Measurements from ENCODE around the gene IGLL5.
"Not testable (repeated sequence)": the region's sequence is repeated elsewhere in the genome, so short reads cannot be mapped to it uniquely, and the experiment has no call there.

Gene IGLL5

DNA sequence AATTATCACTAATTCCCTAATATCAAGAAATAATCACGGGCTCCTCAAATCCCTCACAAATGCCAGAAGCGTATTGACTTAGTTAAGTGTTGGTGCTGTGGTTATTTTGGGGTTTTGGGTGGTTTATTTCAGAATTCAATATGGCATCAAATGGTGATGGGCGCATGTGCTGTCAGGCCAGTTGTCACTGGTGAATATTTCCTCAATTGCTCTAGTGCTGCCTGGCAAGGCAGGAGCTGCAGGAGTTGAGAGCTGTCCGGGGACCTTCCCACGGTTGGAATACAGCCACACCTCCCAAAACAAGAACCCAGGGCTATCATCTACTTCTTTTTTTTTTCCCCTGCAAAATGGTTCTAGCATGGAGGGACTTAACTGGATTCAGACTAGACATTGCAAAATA, 10.3 kb downstream of the IGLL5 start:
- DNase-seq (ENCODE audit: low read depth): no peak
- TF ChIP-seq, protein P1, sequence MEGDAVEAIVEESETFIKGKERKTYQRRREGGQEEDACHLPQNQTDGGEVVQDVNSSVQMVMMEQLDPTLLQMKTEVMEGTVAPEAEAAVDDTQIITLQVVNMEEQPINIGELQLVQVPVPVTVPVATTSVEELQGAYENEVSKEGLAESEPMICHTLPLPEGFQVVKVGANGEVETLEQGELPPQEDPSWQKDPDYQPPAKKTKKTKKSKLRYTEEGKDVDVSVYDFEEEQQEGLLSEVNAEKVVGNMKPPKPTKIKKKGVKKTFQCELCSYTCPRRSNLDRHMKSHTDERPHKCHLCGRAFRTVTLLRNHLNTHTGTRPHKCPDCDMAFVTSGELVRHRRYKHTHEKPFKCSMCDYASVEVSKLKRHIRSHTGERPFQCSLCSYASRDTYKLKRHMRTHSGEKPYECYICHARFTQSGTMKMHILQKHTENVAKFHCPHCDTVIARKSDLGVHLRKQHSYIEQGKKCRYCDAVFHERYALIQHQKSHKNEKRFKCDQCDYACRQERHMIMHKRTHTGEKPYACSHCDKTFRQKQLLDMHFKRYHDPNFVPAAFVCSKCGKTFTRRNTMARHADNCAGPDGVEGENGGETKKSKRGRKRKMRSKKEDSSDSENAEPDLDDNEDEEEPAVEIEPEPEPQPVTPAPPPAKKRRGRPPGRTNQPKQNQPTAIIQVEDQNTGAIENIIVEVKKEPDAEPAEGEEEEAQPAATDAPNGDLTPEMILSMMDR (IDR thresholded peaks at IDR 0.05; ENCODE audit: control insufficient read depth, extremely low read depth, insufficient read depth): no peak
- H3K4me3 ChIP-seq (ENCODE audit: low read depth, low read length): no peak overlapping the region

DNA sequence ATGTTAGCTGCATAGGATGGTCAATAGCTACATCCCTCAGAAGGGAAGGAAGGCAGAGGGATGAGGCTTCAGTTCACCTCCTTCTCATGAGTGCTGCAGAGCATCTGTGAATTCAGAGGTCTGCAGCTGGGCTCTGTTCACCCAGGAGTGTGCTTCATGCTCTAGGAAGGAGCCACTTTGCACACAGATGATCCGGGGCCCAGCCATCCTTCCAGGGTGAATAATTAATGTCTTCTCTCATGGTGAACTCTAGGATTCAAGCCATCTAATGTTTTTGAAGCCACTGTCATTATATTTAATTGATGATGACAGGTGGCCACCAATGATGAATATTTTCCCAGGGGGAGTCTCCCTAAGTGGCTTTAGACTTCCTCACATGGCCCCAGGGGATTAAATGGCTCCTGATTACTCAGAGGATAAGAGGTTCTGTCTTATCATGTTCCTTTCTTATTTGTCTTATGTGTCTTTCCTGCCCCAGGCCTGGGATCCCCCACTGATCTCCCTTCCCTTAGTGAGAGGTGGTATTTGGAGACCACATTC, 10.9 kb downstream of the IGLL5 start:
- not testable (repeated sequence) for DNase-seq (ENCODE audit: low read depth); H3K4me3 ChIP-seq (ENCODE audit: low read depth, low read length)

DNA sequence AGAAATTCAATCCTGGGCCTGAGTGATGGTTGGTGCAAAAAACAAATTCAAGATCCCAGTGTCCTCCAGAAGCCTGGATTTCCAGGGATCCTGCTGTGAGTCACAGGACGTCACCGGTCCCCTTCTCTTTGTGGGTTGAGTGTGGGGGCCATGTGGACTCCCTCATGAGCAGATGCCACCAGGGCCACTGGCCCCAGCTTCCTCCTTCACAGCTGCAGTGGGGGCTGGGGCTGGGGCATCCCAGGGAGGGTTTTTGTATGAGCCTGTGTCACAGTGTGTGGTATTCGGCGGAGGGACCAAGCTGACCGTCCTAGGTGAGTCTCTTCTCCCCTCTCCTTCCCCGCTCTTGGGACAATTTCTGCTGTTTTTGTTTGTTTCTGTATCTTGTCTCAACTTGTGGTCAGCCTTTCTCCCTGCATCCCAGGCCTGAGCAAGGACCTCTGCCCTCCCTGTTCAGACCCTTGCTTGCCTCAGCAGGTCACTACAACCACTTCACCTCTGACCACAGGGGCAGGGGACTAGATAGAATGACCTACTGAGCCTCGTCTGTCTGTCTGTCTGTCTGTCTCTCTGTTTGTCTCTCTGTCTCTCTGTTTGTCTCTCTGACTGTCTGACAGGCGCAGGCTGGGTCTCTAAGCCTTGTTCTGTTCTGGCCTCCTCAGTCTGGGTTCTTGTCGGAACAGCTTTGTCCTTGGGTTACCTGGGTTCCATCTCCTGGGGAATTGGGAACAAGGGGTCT, 11.9 kb downstream of the IGLL5 start:
- not testable (repeated sequence) for DNase-seq (ENCODE audit: low read depth); H3K4me3 ChIP-seq (ENCODE audit: low read depth, low read length)

DNA sequence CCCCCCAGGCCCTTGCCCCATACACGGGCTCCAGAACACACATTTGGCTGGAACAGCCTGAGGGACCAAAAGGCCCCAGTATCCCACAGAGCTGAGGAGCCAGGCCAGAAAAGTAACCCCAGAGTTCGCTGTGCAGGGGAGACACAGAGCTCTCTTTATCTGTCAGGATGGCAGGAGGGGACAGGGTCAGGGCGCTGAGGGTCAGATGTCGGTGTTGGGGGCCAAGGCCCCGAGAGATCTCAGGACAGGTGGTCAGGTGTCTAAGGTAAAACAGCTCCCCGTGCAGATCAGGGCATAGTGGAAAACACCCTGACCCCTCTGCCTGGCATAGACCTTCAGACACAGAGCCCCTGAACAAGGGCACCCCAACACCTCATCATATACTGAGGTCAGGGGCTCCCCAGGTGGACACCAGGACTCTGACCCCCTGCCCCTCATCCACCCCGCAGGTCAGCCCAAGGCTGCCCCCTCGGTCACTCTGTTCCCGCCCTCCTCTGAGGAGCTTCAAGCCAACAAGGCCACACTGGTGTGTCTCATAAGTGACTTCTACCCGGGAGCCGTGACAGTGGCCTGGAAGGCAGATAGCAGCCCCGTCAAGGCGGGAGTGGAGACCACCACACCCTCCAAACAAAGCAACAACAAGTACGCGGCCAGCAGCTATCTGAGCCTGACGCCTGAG, 13.1 kb downstream of the IGLL5 start:
- DNase-seq (ENCODE audit: low read depth); H3K4me3 ChIP-seq (ENCODE audit: low read depth, low read length): not testable (repeated sequence)

DNA sequence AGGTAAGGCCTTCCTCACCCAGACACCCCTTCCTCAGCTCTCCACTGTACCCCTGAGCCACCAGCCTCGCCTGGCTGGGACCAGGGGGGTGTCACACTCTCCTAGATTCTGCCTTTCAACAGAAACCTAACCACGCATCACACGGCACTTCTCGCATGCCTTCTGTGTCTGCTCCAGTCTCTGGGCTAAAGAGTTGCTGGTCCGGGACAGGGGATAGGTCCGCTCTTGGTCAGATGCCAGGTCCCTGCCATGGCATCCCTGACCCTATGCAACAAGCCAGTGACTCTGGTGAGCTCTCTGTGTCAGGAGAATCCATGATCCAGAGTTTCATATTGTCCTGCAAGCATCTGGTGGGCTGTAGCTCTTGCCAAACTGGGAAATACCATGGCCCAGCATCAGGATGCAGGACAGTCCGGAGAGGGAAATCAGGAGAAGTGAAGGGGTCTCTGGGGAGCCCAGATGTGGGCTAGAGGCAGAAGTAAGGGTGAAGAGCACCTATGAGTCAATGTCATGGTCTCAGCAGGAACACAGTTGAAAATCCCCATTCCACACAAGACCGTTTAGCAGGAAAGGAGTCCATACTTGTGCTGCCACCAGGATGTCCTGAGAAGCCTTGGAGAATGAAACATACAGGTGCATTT, 14.1 kb downstream of the IGLL5 start:
- no peak overlapping the region for H3K4me3 ChIP-seq (ENCODE audit: low read depth, low read length)
- TF ChIP-seq, protein P1 (IDR thresholded peaks at IDR 0.05; ENCODE audit: control insufficient read depth, extremely low read depth, insufficient read depth): no peak
- DNase-seq (ENCODE audit: low read depth): no peak

DNA sequence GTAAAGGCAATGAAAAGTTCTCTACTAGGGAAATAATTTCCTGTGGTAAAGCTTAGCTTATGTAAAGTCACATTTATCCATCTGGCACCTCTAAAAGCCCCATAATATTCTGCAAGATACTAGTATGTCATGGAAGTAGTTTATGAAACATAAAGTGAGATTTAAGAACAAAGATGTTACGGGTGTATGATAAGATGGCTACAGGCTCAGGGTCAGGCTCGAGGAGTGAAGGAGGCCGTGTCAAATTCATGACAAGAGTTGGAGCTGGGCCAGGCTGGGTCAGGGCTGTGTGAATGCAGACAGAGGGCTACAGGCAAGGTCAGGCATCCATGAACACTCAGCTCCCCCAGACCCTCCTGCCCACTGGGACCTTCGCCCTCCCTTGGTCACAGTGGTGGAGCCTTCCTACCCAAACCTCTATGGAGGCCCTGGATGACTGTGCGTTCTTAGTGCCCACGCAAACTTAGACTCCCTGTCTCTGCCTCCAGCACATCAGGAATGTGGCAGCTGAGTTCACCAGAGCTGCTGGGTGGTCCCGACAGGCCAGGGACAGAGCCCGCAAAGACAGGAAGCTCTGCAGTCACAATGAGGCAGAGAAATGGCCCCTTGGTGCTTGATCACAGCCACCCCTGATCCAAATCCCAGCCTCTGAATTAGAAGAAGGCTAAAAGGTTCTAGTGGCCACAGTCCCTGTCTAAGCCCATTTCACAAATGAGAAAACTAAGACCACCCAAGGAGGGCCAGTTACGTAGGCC, 14.8 kb downstream of the IGLL5 start:
- TF ChIP-seq, protein P1 (IDR thresholded peaks at IDR 0.05; ENCODE audit: control insufficient read depth, extremely low read depth, insufficient read depth): no peak
- DNase-seq (ENCODE audit: low read depth): no peak
- H3K4me3 ChIP-seq (ENCODE audit: low read depth, low read length): no peak overlapping the region

DNA sequence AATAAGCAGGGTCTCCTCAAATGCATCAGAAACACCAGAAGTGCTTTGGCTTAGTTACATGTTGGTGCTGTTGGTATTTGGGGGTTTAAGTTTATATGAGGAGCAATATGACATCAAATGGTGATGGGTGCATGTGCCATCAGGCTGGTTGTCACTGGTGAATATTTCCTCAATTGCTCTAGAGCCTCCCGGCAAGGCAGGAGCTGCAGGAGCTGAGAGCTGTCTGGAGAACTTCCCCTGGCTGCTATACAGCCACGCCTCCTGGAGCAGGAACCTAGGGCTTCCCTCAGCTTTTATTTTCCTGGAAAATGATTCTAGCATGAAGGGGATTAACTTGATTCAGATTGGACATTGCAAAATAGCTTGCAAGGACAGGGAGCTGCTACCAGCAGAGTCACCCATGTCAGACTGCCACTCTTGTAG, 15.8 kb downstream of the IGLL5 start:
- H3K4me3 ChIP-seq (ENCODE audit: low read depth, low read length): no peak overlapping the region
- DNase-seq (ENCODE audit: low read depth): no peak
- TF ChIP-seq, protein P1 (IDR thresholded peaks at IDR 0.05; ENCODE audit: control insufficient read depth, extremely low read depth, insufficient read depth): no peak

DNA sequence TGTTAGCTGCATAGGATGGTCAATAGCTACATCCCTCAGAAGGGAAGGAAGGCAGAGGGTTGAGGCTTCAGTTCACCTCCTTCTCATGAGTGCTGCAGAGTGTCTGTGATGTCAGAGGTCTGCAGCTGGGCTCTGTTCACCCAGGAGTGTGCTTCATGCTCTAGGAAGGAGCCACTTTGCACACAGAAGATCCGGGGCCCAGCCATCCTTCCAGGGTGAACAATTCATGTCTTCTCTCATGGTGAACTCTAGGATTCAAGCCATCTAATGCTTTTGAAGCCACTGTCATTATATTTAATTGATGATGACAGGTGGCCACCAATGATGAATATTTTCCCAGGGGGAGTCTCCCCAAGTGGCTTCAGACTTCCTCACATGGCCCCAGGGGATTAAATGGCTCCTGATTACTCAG, 16.2 kb downstream of the IGLL5 start:
- DNase-seq (ENCODE audit: low read depth); H3K4me3 ChIP-seq (ENCODE audit: low read depth, low read length): not testable (repeated sequence)

DNA sequence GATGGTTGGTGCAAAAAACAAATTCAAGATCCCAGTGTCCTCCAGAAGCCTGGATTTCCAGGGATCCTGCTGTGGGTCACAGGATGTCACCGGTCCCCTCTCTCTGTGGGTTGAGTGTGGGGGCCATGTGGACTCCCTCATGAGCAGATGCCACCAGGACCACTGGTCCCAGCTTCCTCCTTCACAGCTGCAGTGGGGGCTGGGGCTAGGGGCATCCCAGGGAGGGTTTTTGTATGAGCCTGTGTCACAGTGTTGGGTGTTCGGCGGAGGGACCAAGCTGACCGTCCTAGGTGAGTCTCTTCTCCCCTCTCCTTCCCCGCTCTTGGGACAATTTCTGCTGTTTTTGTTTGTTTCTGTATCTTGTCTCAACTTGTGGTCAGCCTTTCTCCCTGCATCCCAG, 17.1 kb downstream of the IGLL5 start:
- DNase-seq (ENCODE audit: low read depth); H3K4me3 ChIP-seq (ENCODE audit: low read depth, low read length): not testable (repeated sequence)

DNA sequence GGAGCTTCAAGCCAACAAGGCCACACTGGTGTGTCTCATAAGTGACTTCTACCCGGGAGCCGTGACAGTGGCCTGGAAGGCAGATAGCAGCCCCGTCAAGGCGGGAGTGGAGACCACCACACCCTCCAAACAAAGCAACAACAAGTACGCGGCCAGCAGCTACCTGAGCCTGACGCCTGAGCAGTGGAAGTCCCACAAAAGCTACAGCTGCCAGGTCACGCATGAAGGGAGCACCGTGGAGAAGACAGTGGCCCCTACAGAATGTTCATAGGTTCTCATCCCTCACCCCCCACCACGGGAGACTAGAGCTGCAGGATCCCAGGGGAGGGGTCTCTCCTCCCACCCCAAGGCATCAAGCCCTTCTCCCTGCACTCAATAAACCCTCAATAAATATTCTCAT, 18.8 kb downstream of the IGLL5 start:
- DNase-seq (ENCODE audit: low read depth); H3K4me3 ChIP-seq (ENCODE audit: low read depth, low read length): not testable (repeated sequence)
